Epithelial cell of proximal tubule (primary cell): ENCODE measurements around the gene CDT1. TPM values are rescaled to one million over a fixed set of nuclear protein-coding genes. Genes with fewer than 3 reads are reported as not detected.

Experiments
- DNase-seq: peaks from one replicate; pipeline ENCODE4 v3.0.0-alpha.2; 2011; ENCODE audit warnings: low read depth
- H3K4me3 ChIP-seq: 2 replicates; pipeline ENCODE4 v1.5.1; 2011; ENCODE audit warnings: low read depth, mild to moderate bottlenecking, low read length
- CTCF ChIP-seq: conservative IDR thresholded peaks from 2 replicates; pipeline ENCODE4 v1.5.1; 2012; ENCODE audit warnings: low read depth, mild to moderate bottlenecking, low read length
- total RNA-seq: library from RNA; depleted of rRNA; stranded (reverse); fragments of >200 nt; gene quantifications from 2 replicates; pipeline ENCODE4 v1.2.3, GENCODE V29; 2015

Gene CDT1
- total RNA-seq, 1 donor from 2014 or later = 76.2 TPM

- no peak for DNase-seq
- TF ChIP-seq CTCF = no peak
- no peak overlapping the region for H3K4me3 ChIP-seq
These were observed 2.4 kb downstream of the CDT1 start for GRCh38 chr16:88805887-88806393.

GRCh38 chr16:88806491-88807111 lies 3.0 kb downstream of the CDT1 start:
- no peak for DNase-seq
- no peak overlapping the region for H3K4me3 ChIP-seq
- TF ChIP-seq CTCF = no peak

GRCh38 chr16:88807142-88807625 lies 3.6 kb downstream of the CDT1 start:
- no peak for TF ChIP-seq CTCF
- no peak overlapping the region for H3K4me3 ChIP-seq
- DNase-seq = no peak

- no peak overlapping the region for H3K4me3 ChIP-seq
- TF ChIP-seq CTCF = no peak
- DNase-seq = no peak
These were observed 4.3 kb downstream of the CDT1 start for GRCh38 chr16:88807626-88808453.

GRCh38 chr16:88809068-88809675 lies 5.6 kb downstream of the CDT1 start:
- TF ChIP-seq CTCF = no peak
- H3K4me3 ChIP-seq = no peak overlapping the region
- DNase-seq = no peak

- no peak for TF ChIP-seq CTCF
- no peak overlapping the region for H3K4me3 ChIP-seq
- DNase-seq = no peak
These were observed 6.1 kb downstream of the CDT1 start for GRCh38 chr16:88809676-88810165.
